Activated CD4-positive, alpha-beta T cell treated with anti-CD3 and anti-CD28 coated beads, Interleukin-2, amount 50 U/mL, for 4 hours (primary cell): Measurements from ENCODE around the gene SZT2.
A peak's percentile ranks its signal among the peaks of the same experiment; 100 is the strongest.

ENCODE experiments used
- DNase-seq, 2 experiments: peaks; one replicate each; pipeline ENCODE4 v3.0.0-alpha.2; 2020

The SZT2 gene

GRCh38 chr1:43389326-43390313 is at the start of gene SZT2, which contains the start of gene MED8:
Gene SZT2, plus strand, starts transcription at chr1:43389899. Its CDS starts 70 bp downstream, at chr1:43389969.
Gene MED8, minus strand, starts transcription at chr1:43389800. Its CDS starts 36 bp downstream, at chr1:43389764.
- peak; percentile 91 to 93 for DNase-seq

- no peak for DNase-seq
Measured at GRCh38 chr1:43340559-43340958, 49.1 kb upstream of the SZT2 start.

- no peak for DNase-seq
Measured at GRCh38 chr1:43344267-43344850, 45.3 kb upstream of the SZT2 start.

DNA sequence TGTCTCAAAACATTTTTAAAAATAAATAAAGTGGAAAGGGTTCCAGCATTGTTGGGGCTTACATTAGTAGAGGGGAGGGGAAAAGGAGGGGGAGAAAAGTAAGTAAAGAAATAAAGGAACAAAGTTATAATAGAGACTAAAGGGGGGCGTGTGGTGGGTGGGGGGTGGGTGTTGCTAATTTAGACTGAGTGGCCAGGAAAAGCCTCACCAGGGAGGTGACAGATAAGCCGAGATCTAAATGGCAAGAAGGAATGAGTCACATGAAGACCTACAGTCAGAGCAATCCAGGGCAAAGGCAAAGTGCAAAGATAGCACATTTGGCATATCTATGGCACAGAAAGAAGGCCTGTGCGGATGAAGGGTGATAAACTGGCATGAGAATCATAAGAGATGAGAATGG is 44.6 kb upstream of the SZT2 start:
- no peak for DNase-seq

DNA sequence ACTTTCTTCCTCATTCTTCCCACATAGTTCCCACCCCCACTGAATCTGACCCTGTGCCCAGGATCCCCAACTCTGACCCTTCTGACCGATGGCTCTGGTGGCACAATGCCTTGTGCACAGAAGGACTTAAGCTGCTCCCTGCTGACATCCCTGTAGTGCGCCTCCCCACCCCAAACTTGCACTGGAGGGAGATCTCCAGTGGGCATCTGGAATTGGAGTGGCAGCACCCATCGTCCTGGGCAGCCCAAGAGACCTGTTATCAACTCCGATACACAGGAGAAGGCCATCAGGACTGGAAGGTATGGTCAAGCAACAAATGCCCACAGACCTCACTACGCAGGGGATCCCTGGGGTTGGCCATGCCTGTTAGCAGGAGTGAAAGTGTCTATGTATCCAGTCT is 43.1 kb upstream of the SZT2 start:
- DNase-seq, result no peak

GRCh38 chr1:43348343-43348808 is 41.3 kb upstream of the SZT2 start:
- no peak for DNase-seq

DNA sequence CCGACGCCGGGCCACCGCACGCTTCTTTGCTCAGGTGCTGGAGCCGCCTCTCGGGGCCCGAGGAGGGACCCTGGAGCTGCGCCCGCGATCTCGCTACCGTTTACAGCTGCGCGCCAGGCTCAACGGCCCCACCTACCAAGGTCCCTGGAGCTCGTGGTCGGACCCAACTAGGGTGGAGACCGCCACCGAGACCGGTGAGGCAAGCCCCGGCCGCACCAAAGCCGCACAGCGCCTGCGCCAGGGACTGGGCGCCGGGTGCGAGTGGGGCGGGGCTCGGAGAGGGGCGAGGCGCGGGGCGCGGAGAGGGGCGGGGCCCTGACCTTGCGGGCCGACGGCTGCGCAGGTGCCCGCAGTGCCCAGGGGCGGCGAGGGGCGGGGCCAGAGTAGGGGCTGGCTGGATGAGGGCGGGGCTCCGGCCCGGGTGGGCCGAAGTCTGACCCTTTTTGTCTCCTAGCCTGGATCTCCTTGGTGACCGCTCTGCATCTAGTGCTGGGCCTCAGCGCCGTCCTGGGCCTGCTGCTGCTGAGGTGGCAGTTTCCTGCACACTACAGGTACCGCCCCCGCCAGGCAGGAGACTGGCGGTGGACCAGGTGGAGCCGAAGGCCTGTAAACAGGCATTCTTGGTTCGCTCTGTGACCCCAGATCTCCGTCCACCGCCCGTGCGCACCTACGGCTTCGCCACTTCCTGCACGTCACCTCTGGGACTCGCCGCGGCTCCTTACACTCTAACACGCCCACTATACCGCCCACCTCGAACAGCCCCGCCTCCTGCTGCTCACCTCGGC is 40.7 kb upstream of the SZT2 start:
- DNase-seq, result peak; percentile 22 to 32

DNA sequence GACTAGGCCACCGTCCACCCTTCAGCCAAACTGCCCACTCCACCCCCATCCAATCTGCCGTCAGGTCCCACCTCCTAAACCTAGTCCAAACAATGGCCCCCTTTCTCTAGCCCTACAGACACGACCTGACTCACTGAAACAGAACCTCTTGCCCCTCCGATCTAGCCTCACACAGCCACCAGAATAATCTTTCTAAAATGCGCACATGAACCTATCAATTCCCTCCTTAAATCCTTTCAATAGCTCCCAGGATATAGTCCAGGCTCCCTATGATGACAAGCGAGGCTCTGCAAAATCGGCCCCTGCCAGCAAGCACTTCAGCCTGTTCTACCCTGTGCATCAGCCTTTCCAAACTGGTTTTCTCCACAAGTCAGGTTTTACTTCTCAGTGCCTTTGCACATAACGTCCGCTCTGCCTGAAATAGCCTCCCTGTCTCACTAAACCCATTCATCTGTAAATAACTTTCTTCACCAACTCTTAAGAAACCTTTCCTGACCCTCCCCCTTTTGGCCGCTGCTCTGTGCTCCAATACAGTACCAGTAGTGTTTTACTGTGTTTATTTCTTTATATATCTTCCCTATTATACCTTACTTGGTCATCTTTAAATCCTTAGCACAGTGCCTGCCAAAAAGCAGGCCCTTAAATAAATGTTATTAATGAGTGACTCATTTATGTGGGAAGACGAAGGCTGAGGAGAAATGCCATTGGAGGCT is 39.9 kb upstream of the SZT2 start:
- DNase-seq, result no peak

DNA sequence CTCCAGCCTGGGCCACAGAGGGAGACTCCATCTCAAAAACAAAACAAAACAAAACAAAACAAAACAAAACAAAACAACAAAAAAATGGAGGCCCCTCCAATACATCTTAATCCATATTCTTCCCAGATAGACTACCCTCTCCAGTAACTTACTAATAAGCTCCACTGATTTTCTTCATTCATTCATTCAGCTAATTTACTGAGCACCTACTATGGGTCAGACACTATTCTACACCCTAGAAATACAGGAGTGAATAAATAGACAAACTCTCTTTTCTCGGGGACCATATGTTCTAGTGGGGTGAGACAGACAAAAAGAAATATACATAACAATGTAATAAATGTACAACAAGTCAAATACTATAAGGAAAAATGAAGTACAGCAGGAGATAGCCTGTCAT is 38.7 kb upstream of the SZT2 start:
- DNase-seq, result no peak

GRCh38 chr1:43351421-43352350 is 38.0 kb upstream of the SZT2 start:
- DNase-seq, result no peak

DNA sequence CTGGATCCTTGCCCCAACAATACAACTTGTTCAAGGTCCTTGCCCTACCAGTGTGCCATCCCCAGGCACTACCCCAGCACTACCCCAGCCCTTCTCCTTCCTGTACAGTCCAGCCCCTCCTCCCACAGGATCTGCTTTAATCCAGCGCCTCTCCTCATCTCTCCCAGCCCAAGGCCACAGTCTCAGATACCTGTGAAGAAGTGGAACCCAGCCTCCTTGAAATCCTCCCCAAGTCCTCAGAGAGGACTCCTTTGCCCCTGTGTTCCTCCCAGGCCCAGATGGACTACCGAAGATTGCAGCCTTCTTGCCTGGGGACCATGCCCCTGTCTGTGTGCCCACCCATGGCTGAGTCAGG is 37.4 kb upstream of the SZT2 start:
- no peak for DNase-seq

- DNase-seq, result no peak
Measured at GRCh38 chr1:43352881-43353280, 36.8 kb upstream of the SZT2 start.

DNA sequence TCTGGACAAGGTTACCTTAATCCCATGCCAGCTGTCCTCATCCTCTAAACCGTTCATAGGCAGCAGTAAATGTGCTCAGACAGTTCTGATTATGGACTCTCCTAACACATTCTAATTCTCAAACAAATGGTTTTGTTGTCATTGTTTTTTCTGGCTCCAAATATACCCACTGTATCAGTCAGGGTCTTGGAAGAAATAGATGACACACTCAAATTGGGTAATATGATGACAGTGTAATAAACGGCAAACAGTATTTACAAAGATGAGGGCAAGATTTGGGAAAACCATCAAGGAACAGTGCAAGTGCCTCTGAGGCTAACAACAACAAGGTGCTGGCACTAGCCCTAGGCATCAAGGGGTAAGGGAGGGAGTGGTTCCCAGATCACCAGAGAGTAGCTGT is 35.2 kb upstream of the SZT2 start:
- DNase-seq, result no peak

- DNase-seq, result no peak
Measured at GRCh38 chr1:43354936-43355335, 34.8 kb upstream of the SZT2 start.

DNA sequence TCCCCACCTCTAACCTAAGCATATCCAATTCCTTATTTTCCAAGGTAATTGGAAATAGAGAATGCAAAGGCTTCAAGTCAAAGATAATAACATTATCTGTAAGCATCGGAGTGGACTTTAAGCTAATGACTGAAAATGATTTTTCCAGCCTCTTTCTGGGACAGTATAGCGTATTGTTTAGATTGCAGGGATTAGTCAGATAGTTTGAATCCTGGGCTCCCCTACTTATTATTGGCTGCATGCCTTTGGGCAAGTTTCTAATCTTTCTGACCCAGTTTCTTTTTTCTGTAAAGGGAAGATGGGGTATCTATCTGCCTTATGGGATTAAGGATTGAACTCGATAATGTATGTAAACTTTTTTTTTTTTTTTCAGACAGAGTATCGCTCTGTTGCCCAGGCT is 32.4 kb upstream of the SZT2 start:
- no peak for DNase-seq

- no peak for DNase-seq
Measured at GRCh38 chr1:43358121-43358745, 31.5 kb upstream of the SZT2 start.

DNA sequence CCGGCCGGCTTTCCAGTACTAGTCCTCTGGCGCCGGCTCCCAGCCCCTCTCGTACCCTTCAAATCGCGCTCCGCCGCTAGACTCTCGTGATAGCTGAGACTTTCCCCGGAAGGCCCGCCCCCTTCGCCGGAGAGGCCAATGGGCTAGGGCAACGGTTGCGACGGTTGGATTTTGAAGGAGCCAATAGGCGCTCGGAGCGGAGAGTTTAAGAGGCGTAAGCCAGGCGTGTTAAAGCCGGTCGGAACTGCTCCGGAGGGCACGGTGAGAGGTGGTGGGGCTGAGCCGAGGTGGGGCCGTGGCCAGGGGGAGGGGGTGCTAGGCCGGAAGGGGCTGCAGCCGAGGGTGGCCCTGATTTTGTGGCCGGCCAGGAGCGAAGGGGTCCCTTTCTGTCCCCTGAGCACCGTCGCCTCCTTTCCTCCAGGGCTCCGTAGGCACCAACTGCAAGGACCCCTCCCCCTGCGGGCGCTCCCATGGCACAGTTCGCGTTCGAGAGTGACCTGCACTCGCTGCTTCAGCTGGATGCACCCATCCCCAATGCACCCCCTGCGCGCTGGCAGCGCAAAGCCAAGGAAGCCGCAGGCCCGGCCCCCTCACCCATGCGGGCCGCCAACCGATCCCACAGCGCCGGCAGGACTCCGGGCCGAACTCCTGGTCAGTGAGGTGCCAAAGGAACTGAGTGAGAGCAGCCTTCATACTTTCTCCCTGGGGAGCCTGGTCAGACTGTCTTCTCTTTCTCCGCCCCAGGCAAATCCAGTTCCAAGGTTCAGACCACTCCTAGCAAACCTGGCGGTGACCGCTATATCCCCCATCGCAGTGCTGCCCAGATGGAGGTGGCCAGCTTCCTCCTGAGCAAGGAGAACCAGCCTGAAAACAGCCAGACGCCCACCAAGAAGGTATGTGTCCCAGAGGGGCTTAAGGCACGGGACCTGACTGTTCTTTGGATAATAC is 30.7 kb upstream of the SZT2 start, which contains the start of gene CDC20:
Gene CDC20, plus strand, starts transcription at position 236 of the 948 bp plus-strand sequence. Its CDS starts 235 bp downstream, at position 471.
- peak; percentile 96 to 97 for DNase-seq

DNA sequence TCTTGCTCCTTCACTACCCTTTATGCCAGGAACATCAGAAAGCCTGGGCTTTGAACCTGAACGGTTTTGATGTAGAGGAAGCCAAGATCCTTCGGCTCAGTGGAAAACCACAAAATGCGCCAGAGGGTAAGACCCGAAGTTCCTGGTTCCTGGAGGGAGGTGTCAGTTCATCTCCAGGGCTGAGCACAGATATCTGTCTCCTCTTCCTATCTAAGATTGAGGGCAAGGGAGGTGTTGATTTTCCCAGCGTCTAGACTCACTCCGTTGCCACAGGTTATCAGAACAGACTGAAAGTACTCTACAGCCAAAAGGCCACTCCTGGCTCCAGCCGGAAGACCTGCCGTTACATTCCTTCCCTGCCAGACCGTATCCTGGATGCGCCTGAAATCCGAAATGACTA is 30.0 kb upstream of the SZT2 start:
- DNase-seq, result no peak

DNA sequence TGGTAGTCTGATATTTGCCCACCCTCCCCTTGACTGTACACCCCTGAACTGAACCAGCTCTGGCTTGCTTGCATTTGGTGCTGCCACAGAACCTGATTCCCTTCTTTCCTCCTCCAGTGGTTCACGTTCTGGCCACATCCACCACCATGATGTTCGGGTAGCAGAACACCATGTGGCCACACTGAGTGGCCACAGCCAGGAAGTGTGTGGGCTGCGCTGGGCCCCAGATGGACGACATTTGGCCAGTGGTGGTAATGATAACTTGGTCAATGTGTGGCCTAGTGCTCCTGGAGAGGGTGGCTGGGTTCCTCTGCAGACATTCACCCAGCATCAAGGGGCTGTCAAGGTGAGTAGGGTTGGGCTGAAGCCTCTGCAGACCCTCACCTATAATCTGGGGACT is 29.1 kb upstream of the SZT2 start:
- no peak for DNase-seq
